Gastroesophageal sphincter (tissue), 3 donors: ENCODE measurements around the gene CMIP.

Experiments used
- CTCF ChIP-seq, 4 experiments: fragments of 200-600 bp in 2 of 4; fragments of 450-650 bp in 2 of 4; sonication (generic) in 1 of 4; IDR thresholded peaks; one replicate each; pipeline ENCODE4 v1.5.1; 2017 to 2019; ENCODE audit warnings: antibody characterized with exemption in 4 of 4, mild to moderate bottlenecking in 2 of 4, moderate library complexity in 2 of 4
- POLR2A ChIP-seq, 2 donors: fragments of 450-650 bp; IDR thresholded peaks; one replicate each; pipeline ENCODE4 v1.6.1; 2017; ENCODE audit warnings: antibody characterized with exemption in 2 of 2, mild to moderate bottlenecking in 2 of 2, moderate library complexity in 1 of 2

GRCh38 chr16:81437865-81438264 is 6.7 kb upstream of the CMIP start:
- no peak for TF ChIP-seq CTCF (IDR thresholded peaks at IDR 0.05)
- no peak for TF ChIP-seq POLR2A (IDR thresholded peaks at IDR 0.05)
